Activated CD4-positive, alpha-beta T cell treated with anti-CD3 and anti-CD28 coated beads, Interleukin-2, amount 10 ng/mL, durations not matched to agents 7 days and 5 days (primary cell): ENCODE data around the gene DLX3. TPM values are rescaled to one million over a fixed set of nuclear protein-coding genes. Genes with fewer than 3 reads are reported as not detected.

Experiments used
- CTCF ChIA-PET: fragments of 350-600 bp; sonication (Branson Sonifier 250); formaldehyde crosslinking; loops from one replicate; lab custom pipeline; 2021; ENCODE audit warnings: antibody characterized with exemption; lab: Charles Lee
- POLR2A ChIA-PET: fragments of 350-600 bp; sonication (Branson Sonifier 250); formaldehyde crosslinking; loops from one replicate; lab custom pipeline; 2021; ENCODE audit warnings: antibody characterized with exemption; lab: Charles Lee
- DNase-seq: peaks from one replicate; pipeline ENCODE4 v3.0.0-alpha.2; 2020
- H3K27ac Mint-ChIP-seq: one replicate; pipeline ENCODE4 v1.8.0; 2021; ENCODE audit warnings: mild to moderate bottlenecking, moderate library complexity, mixed read lengths
- H3K27me3 Mint-ChIP-seq: one replicate; pipeline ENCODE4 v1.8.0; 2021; ENCODE audit warnings: mixed read lengths
- H3K36me3 Mint-ChIP-seq: one replicate; pipeline ENCODE4 v1.8.0; 2021; ENCODE audit warnings: low read depth, mixed read lengths
- H3K4me1 Mint-ChIP-seq: one replicate; pipeline ENCODE4 v1.8.0; 2021; ENCODE audit warnings: mixed read lengths
- H3K4me3 Mint-ChIP-seq: one replicate; pipeline ENCODE4 v1.8.0; 2021; ENCODE audit warnings: mild to moderate bottlenecking, moderate library complexity, mixed read lengths
- H3K9me3 Mint-ChIP-seq: one replicate; pipeline ENCODE4 v1.8.0; 2021; ENCODE audit warnings: mixed read lengths
- total RNA-seq, 2 experiments: library from RNA; stranded (reverse); gene quantifications; one replicate each; pipeline ENCODE4 v1.2.3, GENCODE V29; 2021

DLX3 gene
- total RNA-seq, 2 experiments from 2014 or later: not detected

GRCh38 chr17:49973271-49973615 is 21.8 kb downstream of the DLX3 start:
- Mint-ChIP-seq H3K9me3 (no peaks in the 10 kb centered on the region), H3K36me3 (no peaks in the 10 kb centered on the region), H3K27ac (no peak overlapping the region), H3K4me3 (no peak overlapping the region), H3K4me1 (peaks cover 18% of the 10 kb centered on the region), H3K27me3 (peaks cover 69% of the 10 kb centered on the region)
- DNase-seq: no peak
- ChIA-PET CTCF (interaction anchor here (0.8 to 2.4 kb wide), 6 partner anchors 22 to 403 kb away, joined by 3 to 15 read pairs (median 4); partner anchors contain the start of gene DLX3), POLR2A (no interaction called here)

DNA sequence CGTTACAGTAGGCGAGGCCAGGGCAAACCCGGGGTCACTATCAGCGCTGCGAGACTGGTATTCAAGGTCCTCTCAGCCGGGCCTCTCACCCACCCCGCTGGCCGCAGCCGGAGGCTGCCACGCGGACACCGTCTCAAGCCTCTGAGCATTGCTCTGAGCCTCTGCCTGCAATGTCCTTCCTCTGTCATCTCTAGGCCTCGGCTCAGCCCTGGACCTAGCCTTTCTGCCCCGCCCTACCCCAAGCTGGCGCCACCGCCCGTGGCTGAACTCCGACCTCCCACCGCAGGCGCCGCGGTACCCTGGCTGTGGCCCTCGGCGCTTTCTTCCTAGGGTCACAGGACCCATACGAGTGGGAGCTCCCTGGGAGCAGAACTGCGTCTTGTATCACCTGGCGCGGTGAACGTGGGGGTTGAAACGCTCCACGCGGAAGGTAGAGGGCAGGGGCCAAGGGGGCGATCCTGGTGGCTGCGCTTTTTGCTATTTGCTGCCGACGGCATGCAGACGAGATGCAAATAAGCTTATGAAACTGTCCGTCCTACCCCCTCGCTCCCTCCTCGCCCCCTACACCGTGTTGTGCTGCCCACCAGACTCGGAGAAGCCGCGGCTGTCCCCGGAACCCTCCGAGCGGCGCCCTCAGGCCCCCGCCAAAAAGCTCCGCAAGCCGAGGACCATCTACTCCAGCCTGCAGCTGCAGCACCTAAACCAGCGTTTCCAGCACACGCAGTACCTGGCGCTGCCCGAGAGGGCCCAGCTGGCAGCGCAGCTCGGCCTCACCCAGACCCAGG is 22.3 kb downstream of the DLX3 start:
- no peak overlapping the region for H3K27ac Mint-ChIP-seq
- ChIA-PET POLR2A (no interaction called here), CTCF (interaction anchor here (0.8 to 2.4 kb wide), 6 partner anchors 22 to 402 kb away, joined by 3 to 15 read pairs (median 4); partner anchors contain the start of gene DLX3)
- no peak for DNase-seq
- peaks cover 73% of the 10 kb centered on the region for H3K27me3 Mint-ChIP-seq
- H3K9me3 Mint-ChIP-seq: no peaks in the 10 kb centered on the region
- no peaks in the 10 kb centered on the region for H3K36me3 Mint-ChIP-seq
- no peak overlapping the region for H3K4me3 Mint-ChIP-seq
- H3K4me1 Mint-ChIP-seq: peaks cover 22% of the 10 kb centered on the region

GRCh38 chr17:49971848-49972485 is 23.1 kb downstream of the DLX3 start:
- ChIA-PET CTCF (interaction anchor here (0.6 to 1.5 kb wide), 3 partner anchors 10 to 340 kb away, joined by 3 read pairs; no protein-coding TSS in a partner anchor), POLR2A (no interaction called here)
- H3K36me3 Mint-ChIP-seq: no peaks in the 10 kb centered on the region
- no peak overlapping the region for H3K27ac Mint-ChIP-seq
- H3K4me1 Mint-ChIP-seq: peaks cover 22% of the 10 kb centered on the region
- H3K27me3 Mint-ChIP-seq: peaks cover 79% of the 10 kb centered on the region
- H3K9me3 Mint-ChIP-seq: no peaks in the 10 kb centered on the region
- H3K4me3 Mint-ChIP-seq: no peak overlapping the region
- DNase-seq: no peak

- Mint-ChIP-seq H3K36me3 (no peaks in the 10 kb centered on the region), H3K27ac (no peak overlapping the region), H3K4me1 (peaks cover 22% of the 10 kb centered on the region), H3K27me3 (peaks cover 81% of the 10 kb centered on the region), H3K9me3 (no peaks in the 10 kb centered on the region), H3K4me3 (no peak overlapping the region)
- POLR2A ChIA-PET: no interaction called here
- no peak for DNase-seq
- CTCF ChIA-PET: interaction anchor here (0.6 to 1.5 kb wide), 3 partner anchors 9 to 339 kb away, joined by 3 to 4 read pairs (median 3); no protein-coding TSS in a partner anchor
Observed at GRCh38 chr17:49971199-49971847, 23.7 kb downstream of the DLX3 start.

GRCh38 chr17:49970498-49970897 is 24.5 kb downstream of the DLX3 start:
- Mint-ChIP-seq H3K9me3 (no peaks in the 10 kb centered on the region), H3K27me3 (peaks cover 87% of the 10 kb centered on the region), H3K4me3 (peak overlapping the region; percentile 28), H3K4me1 (peaks cover 22% of the 10 kb centered on the region), H3K27ac (no peak overlapping the region), H3K36me3 (no peaks in the 10 kb centered on the region)
- ChIA-PET POLR2A (no interaction called here), CTCF (interaction anchor here (1.1 to 1.5 kb wide), 2 partner anchors 8 to 28 kb away, joined by 3 to 4 read pairs; no protein-coding TSS in a partner anchor)
- no peak for DNase-seq

DNA sequence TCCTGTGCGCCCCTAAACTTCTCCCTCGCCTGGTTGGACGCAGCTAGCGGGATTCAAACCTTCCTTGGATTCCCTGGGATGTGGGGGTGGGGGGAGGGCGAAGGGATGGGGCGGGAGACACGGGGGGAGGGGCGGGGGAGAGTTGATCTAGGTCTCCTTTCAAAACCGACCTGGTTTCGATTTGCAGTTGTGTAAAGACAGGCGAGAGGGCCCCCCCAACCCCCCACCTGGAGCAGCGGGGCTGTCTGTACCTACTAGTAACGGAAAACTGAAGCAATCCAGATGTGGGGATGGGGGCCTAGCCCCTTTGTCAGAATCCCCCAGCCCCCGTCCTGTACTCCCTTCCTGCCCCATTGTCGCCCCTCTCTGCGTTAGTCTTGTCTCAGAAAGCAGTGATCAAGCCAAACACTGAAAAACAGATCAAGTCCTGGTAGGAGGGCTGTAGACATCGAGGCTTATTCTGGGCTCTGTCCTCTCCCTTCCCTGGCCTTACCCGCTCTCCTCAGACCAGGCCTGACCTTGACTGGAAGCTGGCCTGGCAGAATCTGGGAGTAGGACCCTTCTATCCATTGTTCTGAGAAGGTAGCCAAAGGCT is 25.1 kb downstream of the DLX3 start:
- Mint-ChIP-seq H3K4me3 (peak overlapping the region; percentile 74), H3K36me3 (no peaks in the 10 kb centered on the region), H3K27ac (no peak overlapping the region), H3K9me3 (no peaks in the 10 kb centered on the region), H3K4me1 (peaks cover 26% of the 10 kb centered on the region), H3K27me3 (peaks cover 87% of the 10 kb centered on the region)
- CTCF ChIA-PET: interaction anchor here (1.0 to 1.1 kb wide), 2 partner anchors 27 to 29 kb away, joined by 3 to 4 read pairs; no protein-coding TSS in a partner anchor
- POLR2A ChIA-PET: no interaction called here
- no peak for DNase-seq

DNA sequence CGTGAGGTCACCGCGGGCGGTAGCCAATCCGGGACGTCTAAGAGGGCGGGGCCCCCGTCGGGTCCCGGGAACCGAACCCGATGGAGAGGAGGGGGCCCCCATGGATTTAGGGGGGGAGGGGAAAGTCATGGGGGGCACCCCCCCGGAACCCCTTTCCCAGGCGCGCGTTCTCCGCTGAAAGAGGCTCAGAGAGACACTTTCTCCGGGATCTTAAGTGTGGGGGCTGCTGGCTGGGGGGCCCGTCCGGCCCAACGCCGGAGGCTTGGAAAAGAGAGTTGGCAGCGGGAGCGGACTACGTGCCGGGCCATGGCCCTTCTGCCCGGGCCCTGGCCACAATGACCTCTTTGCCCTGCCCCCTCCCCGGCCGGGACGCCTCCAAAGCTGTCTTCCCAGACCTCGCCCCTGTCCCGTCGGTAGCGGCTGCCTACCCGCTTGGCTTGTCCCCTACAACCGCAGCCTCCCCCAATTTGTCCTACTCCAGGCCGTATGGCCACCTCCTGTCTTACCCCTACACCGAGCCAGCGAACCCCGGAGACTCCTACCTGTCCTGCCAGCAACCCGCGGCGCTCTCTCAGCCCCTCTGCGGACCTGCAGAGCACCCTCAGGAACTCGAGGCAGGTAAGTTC is 25.8 kb downstream of the DLX3 start, which contains the start of gene DLX4:
Gene DLX4 (plus strand): TSS at position 57 of the 626 bp plus-strand sequence. CDS start 279 bp downstream, at position 336.
- no peak for DNase-seq
- peaks cover 88% of the 10 kb centered on the region for H3K27me3 Mint-ChIP-seq

DNA sequence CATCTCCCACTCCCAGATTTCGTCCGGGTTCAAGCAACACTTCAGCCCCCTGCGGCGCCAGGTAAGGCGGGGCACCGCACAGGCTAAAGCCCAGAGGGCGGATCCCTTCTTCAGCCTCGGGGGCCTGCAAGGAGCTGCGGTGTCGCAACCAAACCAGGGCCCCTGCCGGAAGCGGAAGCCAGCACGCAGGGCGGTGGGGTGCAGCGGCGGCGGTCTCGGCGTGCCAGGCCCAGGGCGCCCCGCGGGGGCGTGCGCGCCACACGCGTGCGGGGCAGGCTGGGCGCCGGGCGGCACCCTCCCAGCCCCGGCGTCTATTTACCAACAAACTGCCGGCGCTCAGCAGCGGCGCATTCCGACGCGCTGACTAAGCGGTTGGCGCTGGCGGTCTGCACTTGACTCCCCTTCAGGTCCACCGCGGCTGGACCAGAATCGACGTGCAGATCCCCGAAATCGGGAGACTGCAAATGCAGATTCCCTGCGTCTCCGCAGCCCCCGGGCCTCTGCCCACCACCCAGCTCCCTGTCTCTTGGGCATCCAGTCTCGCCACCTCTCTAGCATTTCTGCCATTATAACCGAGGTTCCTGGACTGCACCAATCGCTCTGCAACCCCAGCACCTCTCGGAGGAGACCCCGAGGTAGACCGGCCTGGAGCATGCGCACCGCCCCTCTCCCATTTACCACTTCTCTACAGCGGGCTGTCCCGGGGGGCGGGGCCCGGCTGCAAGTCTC is 26.5 kb downstream of the DLX3 start:
- Mint-ChIP-seq H3K4me1 (peaks cover 36% of the 10 kb centered on the region), H3K27me3 (peaks cover 88% of the 10 kb centered on the region), H3K4me3 (peak overlapping the region; percentile 74), H3K36me3 (peaks cover 4% of the 10 kb centered on the region), H3K9me3 (no peaks in the 10 kb centered on the region), H3K27ac (peak overlapping the region; percentile 66)
- POLR2A ChIA-PET: no interaction called here
- peak; percentile 63 for DNase-seq
- CTCF ChIA-PET: interaction anchor here (1.0 kb wide), 1 partner anchor 28 kb away, joined by 3 read pairs; no protein-coding TSS in a partner anchor

More for the DNA sequence above, 25.8 kb downstream of the DLX3 start, which contains the start of gene DLX4:
- Mint-ChIP-seq H3K9me3 (no peaks in the 10 kb centered on the region), H3K27ac (peak within 1 kb of the TSS; percentile 78), H3K4me1 (peaks cover 32% of the 10 kb centered on the region), H3K4me3 (peak within 1 kb of the TSS; percentile 74), H3K36me3 (peaks cover under 1% of the 10 kb centered on the region)
- ChIA-PET CTCF (interaction anchor here (1.0 kb wide), 1 partner anchor 27 kb away, joined by 3 read pairs; no protein-coding TSS in a partner anchor), POLR2A (no interaction called here)

GRCh38 chr17:49967621-49968404 is 27.2 kb downstream of the DLX3 start:
- Mint-ChIP-seq H3K4me3 (peak overlapping the region; percentile 60), H3K9me3 (no peaks in the 10 kb centered on the region), H3K36me3 (peaks cover 4% of the 10 kb centered on the region), H3K27me3 (peaks cover 88% of the 10 kb centered on the region), H3K27ac (no peak overlapping the region), H3K4me1 (peaks cover 39% of the 10 kb centered on the region)
- DNase-seq: no peak
- POLR2A ChIA-PET: no interaction called here
- CTCF ChIA-PET: interaction anchor here (1.0 kb wide), 1 partner anchor 29 kb away, joined by 3 read pairs; no protein-coding TSS in a partner anchor

DNA sequence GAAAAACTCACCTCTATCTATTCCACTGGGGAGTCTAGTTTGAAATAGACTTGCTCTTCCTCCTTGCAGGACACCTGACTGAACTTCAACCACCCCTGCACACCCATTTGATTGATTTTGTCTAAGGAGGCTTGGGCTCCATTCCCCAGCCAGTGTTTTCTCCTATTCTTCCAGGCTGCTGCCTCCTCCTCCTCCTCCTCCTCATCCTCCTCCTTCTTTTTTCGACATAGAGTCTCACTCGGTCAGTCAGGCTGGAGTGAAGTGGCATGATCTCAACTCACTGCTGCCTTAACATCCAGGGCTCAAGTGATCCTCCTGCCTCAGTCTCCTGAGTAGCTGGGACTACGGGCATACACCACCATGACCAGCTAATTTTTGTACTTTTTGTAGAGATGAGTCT is 27.8 kb downstream of the DLX3 start:
- H3K9me3 Mint-ChIP-seq: no peaks in the 10 kb centered on the region
- H3K4me1 Mint-ChIP-seq: peaks cover 39% of the 10 kb centered on the region
- no peak overlapping the region for H3K27ac Mint-ChIP-seq
- H3K4me3 Mint-ChIP-seq: no peak overlapping the region
- DNase-seq: no peak
- peaks cover 4% of the 10 kb centered on the region for H3K36me3 Mint-ChIP-seq
- ChIA-PET CTCF (interaction anchor here (0.9 kb wide), 1 partner anchor 9 kb away, joined by 3 read pairs; no protein-coding TSS in a partner anchor), POLR2A (no interaction called here)
- H3K27me3 Mint-ChIP-seq: peaks cover 89% of the 10 kb centered on the region

- H3K4me1 Mint-ChIP-seq: peaks cover 39% of the 10 kb centered on the region
- DNase-seq: no peak
- H3K9me3 Mint-ChIP-seq: no peaks in the 10 kb centered on the region
- H3K36me3 Mint-ChIP-seq: peaks cover 4% of the 10 kb centered on the region
- H3K27ac Mint-ChIP-seq: no peak overlapping the region
- no peak overlapping the region for H3K4me3 Mint-ChIP-seq
- POLR2A ChIA-PET: no interaction called here
- H3K27me3 Mint-ChIP-seq: peaks cover 88% of the 10 kb centered on the region
- CTCF ChIA-PET: interaction anchor here (0.9 to 1.3 kb wide), 2 partner anchors 10 to 84 kb away, joined by 3 read pairs; no protein-coding TSS in a partner anchor
Observed at GRCh38 chr17:49966767-49967166, 28.3 kb downstream of the DLX3 start.
